ENCODE measurements around the gene IL2RG. TPM values are rescaled to one million over a fixed set of nuclear protein-coding genes. Genes with fewer than 3 reads are reported as not detected.

Gene IL2RG
- total RNA-seq, 1 experiment from 2014 or later: not detected

GRCh38 chrX:71154196-71154595, 42.8 kb upstream of the IL2RG start:
- H3K36me3 Mint-ChIP-seq (ENCODE audit: insufficient read depth in 1 of 3, low read depth in 3 of 3): peaks cover 4 to 23% (median 17%) of the 10 kb centered on the region in 3 experiments
- Histone ChIP-seq H3K14ac (ENCODE audit: insufficient read depth, low read length) (no peak overlapping the region), H3K18ac (ENCODE audit: insufficient read length, low read depth, low read length) (no peak overlapping the region), H3K4me2 (ENCODE audit: insufficient read depth, insufficient read length, low read length) (no peak overlapping the region), H2BK5ac (ENCODE audit: insufficient read length, low read length) (no peak overlapping the region), H3K23me2 (ENCODE audit: insufficient read length, low read depth, low read length, poor library complexity, severe bottlenecking) (no peaks in the 10 kb centered on the region), H3K9me3 (ENCODE audit: control insufficient read depth, low read depth, low read length) (peaks cover 21% of the 10 kb centered on the region), H2BK15ac (ENCODE audit: low read depth, low read length) (no peak overlapping the region), H3K9ac (ENCODE audit: extremely low read depth, insufficient read length, low read length) (no peak overlapping the region), H3K27ac (ENCODE audit: insufficient read length, low read depth, low read length) (no peak overlapping the region), H2AK5ac (ENCODE audit: insufficient read length, low read length) (no peak overlapping the region), H3K79me2 (ENCODE audit: insufficient read depth, low read length) (no peaks in the 10 kb centered on the region), H3K4ac (ENCODE audit: low read depth, low read length) (no peak overlapping the region), H2BK20ac (ENCODE audit: low read depth, low read length, poor library complexity, severe bottlenecking) (no peak overlapping the region), H4K8ac (replicated peaks; ENCODE audit: insufficient read length, low read depth, low read length) (no peak overlapping the region), H4K91ac (ENCODE audit: insufficient read length, low read depth, low read length) (no peak overlapping the region), H4K20me1 (ENCODE audit: control insufficient read depth, insufficient read depth, insufficient read length) (no peaks in the 10 kb centered on the region), H3K27me3 (ENCODE audit: insufficient read depth, low read length) (no peaks in the 10 kb centered on the region), H2BK120ac (ENCODE audit: low read depth, low read length, poor library complexity, severe bottlenecking) (no peak overlapping the region), H3K4me1 (ENCODE audit: insufficient read depth, low read length) (no peaks in the 10 kb centered on the region), H3T11ph (ENCODE audit: low read length) (no peak overlapping the region), H3K56ac (ENCODE audit: insufficient read length, low read depth, low read length) (no peak overlapping the region), H2BK12ac (ENCODE audit: insufficient read length, low read depth, low read length) (no peak overlapping the region), H3K79me1 (ENCODE audit: insufficient read depth, low read depth, low read length, poor library complexity, severe bottlenecking) (no peaks in the 10 kb centered on the region), H4K5ac (ENCODE audit: insufficient read length, low read depth, low read length) (no peak overlapping the region), H3K23ac (ENCODE audit: insufficient read length, low read depth, low read length) (no peak overlapping the region), H2AFZ (ENCODE audit: low read length) (no peak overlapping the region)
- no peak for DNase-seq
- TF ChIP-seq CTCF (conservative IDR thresholded peaks at IDR 0.05): no peak
- H3K4me3 Mint-ChIP-seq: no peak overlapping the region
- no peaks in the 10 kb centered on the region; the same call in none of the 2 replicates for H3K27me3 Mint-ChIP-seq (ENCODE audit: low read depth)
- peaks cover 77% of the 10 kb centered on the region in 2 experiments for H3K9me3 Mint-ChIP-seq
- no peaks in the 10 kb centered on the region for H3K4me1 Mint-ChIP-seq
- no peak overlapping the region for H3K27ac Mint-ChIP-seq
- WGBS (ENCODE audit: extremely low coverage, insufficient read length, low lambda C conversion rate): no CpG with 5 or more reads among the region's 7 CpGs
